GM12878 (cell line): Measurements from ENCODE around the gene STRIP2. TPM values are rescaled to one million over a fixed set of nuclear protein-coding genes. Genes with fewer than 3 reads are reported as not detected.

Experiments used
- ATAC-seq: fragments of 200-7000 bp; cut with Tn5 transposase; 3 replicates; pipeline ENCODE4 v1.9.1; 2020; ENCODE audit warnings: mild to moderate bottlenecking, moderate library complexity
- BruUV-seq: library from RNA; stranded (reverse); fragments of 400-500 nt; replicated peaks from 2 replicates; lab custom pipeline; 2021; lab: Mats Ljungman, UMichigan
- CTCF ChIA-PET: fragments of 300-600 bp; sonication (Branson Sonifier 250); formaldehyde crosslinking; extraction: SDS; loops from one replicate; lab custom pipeline; 2021; ENCODE audit warnings: inconsistent platforms; lab: Yijun Ruan, JAX
- POLR2A ChIA-PET: fragments of 350-600 bp; formaldehyde crosslinking; extraction: SDS; loops from one replicate; lab custom pipeline; 2021; ENCODE audit warnings: inconsistent platforms; lab: Charles Lee
- RAD21 ChIA-PET: fragments of 300-600 bp; sonication (Branson Sonifier 250); formaldehyde crosslinking; loops from one replicate; lab custom pipeline; 2023; ENCODE audit warnings: antibody characterized with exemption; ENCODE audit not compliant: unreplicated experiment; lab: Charles Lee
- SMC1A ChIA-PET: fragments of 300-600 bp; sonication (Branson Sonifier 250); formaldehyde crosslinking; loops from one replicate; lab custom pipeline; 2023; ENCODE audit not compliant: unreplicated experiment, uncharacterized antibody; lab: Charles Lee
- DNase-seq: peaks from one replicate; pipeline ENCODE4 v3.0.0-alpha.2; 2011; ENCODE audit warnings: low read depth, low spot score
- FAIRE-seq: peaks from 3 replicates; lab custom pipeline; 2011; peaks lifted over from hg19 to GRCh38; lab: Jason Lieb, UNC
- H2AFZ ChIP-seq: 2 replicates; pipeline ENCODE4 v1.6.0; 2011; ENCODE audit warnings: low read depth, low read length, control low read depth; ENCODE audit not compliant: control insufficient read depth
- H3K27ac ChIP-seq: 2 replicates; pipeline ENCODE4 v1.5.1; 2011; ENCODE audit warnings: control low read depth; ENCODE audit not compliant: control insufficient read depth, insufficient read depth
- H3K27me3 ChIP-seq, 2 experiments: replicated peaks in 1 of 2; 2 replicates each; pipeline versions ENCODE4 v1.6.0 to v1.6.1; 2011; ENCODE audit warnings: low read length in 1 of 2; ENCODE audit not compliant: control insufficient read depth in 2 of 2, insufficient read depth in 2 of 2
- H3K36me3 ChIP-seq, 2 experiments: 2 replicates each; pipeline ENCODE4 v1.5.1; 2011; ENCODE audit warnings: low read length in 1 of 2; ENCODE audit not compliant: control insufficient read depth in 2 of 2, insufficient read depth in 2 of 2
- H3K4me1 ChIP-seq: 2 replicates; pipeline ENCODE4 v1.6.1; 2011; ENCODE audit warnings: mild to moderate bottlenecking, low read length, moderate library complexity, mixed read lengths; ENCODE audit not compliant: control insufficient read depth, insufficient read depth
- H3K4me2 ChIP-seq: 2 replicates; pipeline ENCODE4 v1.6.0; 2011; ENCODE audit warnings: control low read depth; ENCODE audit not compliant: control insufficient read depth, insufficient read depth
- H3K4me3 ChIP-seq: fragments of 200-600 bp; sonication (generic); 2 replicates; pipeline ENCODE4 v1.5.1; 2016
- H3K79me2 ChIP-seq: 2 replicates; pipeline ENCODE4 v1.6.0; 2011; ENCODE audit warnings: low read length; ENCODE audit not compliant: control insufficient read depth, insufficient read depth
- H3K9ac ChIP-seq: 2 replicates; pipeline ENCODE4 v1.8.0; 2011; ENCODE audit warnings: low read length, control low read depth, mixed read lengths; ENCODE audit not compliant: control insufficient read depth, insufficient read depth
- H3K9me3 ChIP-seq: replicated peaks from 3 replicates; pipeline ENCODE4 v1.5.1; 2011; ENCODE audit warnings: mild to moderate bottlenecking, low read length; ENCODE audit not compliant: control insufficient read depth, insufficient read depth
- H4K20me1 ChIP-seq: 2 replicates; pipeline ENCODE4 v1.6.0; 2011; ENCODE audit not compliant: control insufficient read depth, insufficient read depth
- BACH1 ChIP-seq: fragments of 450-650 bp; IDR thresholded peaks from 2 replicates; pipeline ENCODE4 v1.6.1; 2017; ENCODE audit warnings: mild to moderate bottlenecking, borderline replicate concordance
- HSF1 ChIP-seq: fragments of 150-350 bp; IDR thresholded peaks from 2 replicates; pipeline ENCODE4 v1.6.1; 2014; ENCODE audit warnings: mild to moderate bottlenecking, low read depth, low read length
- LARP7 ChIP-seq: fragments of 450-650 bp; IDR thresholded peaks from 2 replicates; pipeline ENCODE4 v1.6.1; 2017; ENCODE audit warnings: mild to moderate bottlenecking
- SP1 ChIP-seq: IDR thresholded peaks from one replicate; pipeline ENCODE4 v1.6.1; 2011; ENCODE audit warnings: low read depth, low read length
- SUZ12 ChIP-seq: fragments of 200-600 bp; sonication (generic); IDR thresholded peaks from one replicate; pipeline ENCODE4 v1.6.1; 2018; ENCODE audit warnings: antibody characterized with exemption, mild to moderate bottlenecking; ENCODE audit not compliant: unreplicated experiment
- ZNF384 ChIP-seq: IDR thresholded peaks from 2 replicates; pipeline ENCODE4 v1.6.1; 2012; ENCODE audit warnings: low read depth, mild to moderate bottlenecking, low read length, improper control_type of control experiment, borderline replicate concordance
- WGBS: methylation state at CpG from one replicate; pipeline ENCODE4 v1.1.6; 2016; ENCODE audit warnings: low lambda C conversion rate; ENCODE audit not compliant: insufficient replicate concordance, insufficient coverage; ENCODE audit errors: missing lambda C conversion rate; 5-methylcytosine and 5-hydroxymethylcytosine counted together
- in situ Hi-C: fragments of 300-500 bp; cut with MboI; formaldehyde crosslinking; loops from 9 replicates; pipeline ENCODE4 v1.14.3; 2018; ENCODE audit warnings: mixed read lengths
- intact Hi-C: fragments of 100-400 bp; cut with micrococcal nuclease; formaldehyde crosslinking; loops from one replicate; pipeline ENCODE4 v1.14.2; 2022; ENCODE audit not compliant: unreplicated experiment
- polyA plus RNA-seq, 11 experiments: library from polyadenylated mRNA; depleted of rRNA in 4 of 11; unstranded in 6 of 11; stranded (reverse) in 5 of 11; fragments of >200 nt; fragmentation: Nextera tagmentation in 4 of 11; fragmentation: Illumina TruSeq in 1 of 11; extraction: Ambion mirVana in 4 of 11; extraction: Trizol in 1 of 11; gene quantifications; 1 replicate in 1 of 11; 2 replicates in 10 of 11; pipeline versions ENCODE4 v1.2.1 to v1.2.3, GENCODE V29; 2011 to 2016; ENCODE audit warnings: inconsistent platforms in 2 of 11, missing spikeins in 2 of 11, low read depth in 1 of 11
- total RNA-seq, 4 experiments: library from RNA; depleted of rRNA in 3 of 4; stranded (reverse); fragments of >200 nt in 3 of 4; fragmentation: Illumina TruSeq in 1 of 4; extraction: Trizol in 1 of 4; gene quantifications; 2 replicates each; pipeline versions ENCODE4 v1.2.1 to v1.2.3, GENCODE V29; 2013 to 2021

Gene STRIP2
- total and polyA plus RNA-seq, 10 of the 15 experiments (the other 5 are each of a cell fraction or from before 2014, with no cell fraction given) = 0.48 to 5.8 (median 1.8) TPM

GRCh38 chr7:129434675-129435318 lies 565 bp downstream of the STRIP2 start:
- H3K79me2 ChIP-seq = no peaks in the 10 kb centered on the region
- DNase-seq (no peak), ATAC-seq (peak; percentile 12), FAIRE-seq (no peak)
- BruUV-seq = no TSS peak
- no peaks in the 10 kb centered on the region for H3K36me3 ChIP-seq
- H3K9me3 ChIP-seq = no peaks in the 10 kb centered on the region
- intact Hi-C loops = loop anchor here (1.0 kb wide), 1 partner anchor 66 kb away; no protein-coding TSS in a partner anchor
- peak overlapping the region; percentile 97 for H3K4me2 ChIP-seq
- H2AFZ ChIP-seq = peak overlapping the region; percentile 99
- H3K9ac ChIP-seq = peak overlapping the region; percentile 79
- H4K20me1 ChIP-seq = no peaks in the 10 kb centered on the region
- WGBS = under 1% methylated on average over 44 of the region's 44 CpGs
- POLR2A ChIA-PET = interaction anchor here (0.6 to 1.7 kb wide), 8 partner anchors 9 to 288 kb away, joined by 3 to 6 read pairs (median 3); no protein-coding TSS in a partner anchor
- peak overlapping the region; percentile 9; the same call in 1 of the 2 replicates for H3K27ac ChIP-seq
- H3K4me3 ChIP-seq = peak overlapping the region; percentile 95
- RAD21 ChIA-PET = interaction anchor here (0.8 to 1.9 kb wide), 12 partner anchors 8 to 177 kb away, joined by 3 to 19 read pairs (median 4); partner anchors contain the start of gene NRF1
- in situ Hi-C loops = no loop called here
- TF ChIP-seq SUZ12 = no peak
- no peak for TF ChIP-seq HSF1
- 0 out of 2 replicates have a peak, but pooled peaks have one; percentile 9 for TF ChIP-seq LARP7
- TF ChIP-seq SP1 = no peak
- TF ChIP-seq BACH1 = no peak
- TF ChIP-seq ZNF384 = no peak
- H3K27me3 ChIP-seq = no peaks in the 10 kb centered on the region
- SMC1A ChIA-PET = interaction anchor here (0.6 to 2.4 kb wide), 14 partner anchors 9 to 516 kb away, joined by 3 to 12 read pairs (median 5); no protein-coding TSS in a partner anchor
- H3K4me1 ChIP-seq = no peaks in the 10 kb centered on the region
- CTCF ChIA-PET = interaction anchor here (0.8 to 2.7 kb wide), 14 partner anchors 9 to 551 kb away, joined by 3 to 19 read pairs (median 6); no protein-coding TSS in a partner anchor
